Uterus (tissue), 4 donors: ENCODE measurements around the gene TH. TPM values are rescaled to one million over a fixed set of nuclear protein-coding genes. Genes with fewer than 3 reads are reported as not detected.

Source experiments
- DNase-seq, 2 donors: peaks; one replicate each; pipeline ENCODE4 v3.0.0-alpha.2; 2019 to 2020
- H3K27ac ChIP-seq, 2 donors: fragments of 200-600 bp; sonication (generic); 1 replicate in 1 of 2; 2 replicates in 1 of 2; pipeline ENCODE4 v1.5.1; 2016 to 2018
- H3K27me3 ChIP-seq, 2 donors: fragments of 200-600 bp; sonication (generic); one replicate each; pipeline ENCODE4 v1.5.1; 2018 to 2019; ENCODE audit warnings: control low read depth in 1 of 2
- H3K36me3 ChIP-seq, 2 donors: fragments of 200-600 bp; sonication (generic); one replicate each; pipeline ENCODE4 v1.5.1; 2019; ENCODE audit warnings: control low read depth in 1 of 2
- H3K4me1 ChIP-seq, 2 donors: fragments of 200-600 bp; sonication (generic); one replicate each; pipeline ENCODE4 v1.5.1; 2018 to 2019; ENCODE audit warnings: control low read depth in 1 of 2
- H3K4me3 ChIP-seq, 2 donors: fragments of 200-600 bp; sonication (generic); 1 replicate in 1 of 2; 2 replicates in 1 of 2; pipeline ENCODE4 v1.5.1; 2018 to 2019; ENCODE audit warnings: mild to moderate bottlenecking in 1 of 2
- H3K9me3 ChIP-seq, 2 donors: fragments of 200-600 bp; sonication (generic); one replicate each; pipeline ENCODE4 v1.5.1; 2019; ENCODE audit warnings: control low read depth in 1 of 2
- CTCF ChIP-seq, 4 experiments: fragments of 200-600 bp in 2 of 4; fragments of 450-650 bp in 2 of 4; sonication (generic) in 2 of 4; IDR thresholded peaks; one replicate each; pipeline ENCODE4 v1.5.1; 2016 to 2019; ENCODE audit warnings: antibody characterized with exemption in 4 of 4, mild to moderate bottlenecking in 2 of 4, moderate library complexity in 1 of 4
- POLR2A ChIP-seq, 2 donors: fragments of 450-650 bp; IDR thresholded peaks; one replicate each; pipeline ENCODE4 v1.6.1; 2016; ENCODE audit warnings: antibody characterized with exemption in 2 of 2, mild to moderate bottlenecking in 1 of 2, moderate library complexity in 1 of 2
- intact Hi-C: fragments of 100-400 bp; cut with DNase I; formaldehyde crosslinking; loops from one replicate; pipeline ENCODE4 v1.15.1; 2023; ENCODE audit warnings: low total_unique reads
- total RNA-seq, 4 donors: library from RNA; depleted of rRNA in 3 of 4; stranded (reverse); fragments of >200 nt in 3 of 4; gene quantifications; one replicate each; pipeline versions ENCODE4 v1.1.0 to v1.2.4, GENCODE V29; 2014 to 2023
- donor health status: DM: yes; HTN: yes; CAD: no.

Gene TH
- total RNA-seq, 4 donors from 2014 or later, result 0.37 to 1.3 TPM; not detected in 2

GRCh38 chr11:2138068-2138430 is 33.6 kb downstream of the TH start:
- Histone ChIP-seq H3K9me3 (no peaks in the 10 kb centered on the region), H3K27ac (peak overlapping the region in 1 of 2 donors; percentile 56), H3K4me3 (peak overlapping the region in 1 of 2 donors; percentile 35), H3K4me1 (peaks cover 0 to 14% of the 10 kb centered on the region in 2 donors), H3K36me3 (no peaks in the 10 kb centered on the region), H3K27me3 (peaks cover 8 to 27% of the 10 kb centered on the region in 2 donors)
- intact Hi-C loops, result no loop called here
- no peak for TF ChIP-seq POLR2A (IDR thresholded peaks at IDR 0.05)
- TF ChIP-seq CTCF (IDR thresholded peaks at IDR 0.05), result no peak
- DNase-seq, result no peak

DNA sequence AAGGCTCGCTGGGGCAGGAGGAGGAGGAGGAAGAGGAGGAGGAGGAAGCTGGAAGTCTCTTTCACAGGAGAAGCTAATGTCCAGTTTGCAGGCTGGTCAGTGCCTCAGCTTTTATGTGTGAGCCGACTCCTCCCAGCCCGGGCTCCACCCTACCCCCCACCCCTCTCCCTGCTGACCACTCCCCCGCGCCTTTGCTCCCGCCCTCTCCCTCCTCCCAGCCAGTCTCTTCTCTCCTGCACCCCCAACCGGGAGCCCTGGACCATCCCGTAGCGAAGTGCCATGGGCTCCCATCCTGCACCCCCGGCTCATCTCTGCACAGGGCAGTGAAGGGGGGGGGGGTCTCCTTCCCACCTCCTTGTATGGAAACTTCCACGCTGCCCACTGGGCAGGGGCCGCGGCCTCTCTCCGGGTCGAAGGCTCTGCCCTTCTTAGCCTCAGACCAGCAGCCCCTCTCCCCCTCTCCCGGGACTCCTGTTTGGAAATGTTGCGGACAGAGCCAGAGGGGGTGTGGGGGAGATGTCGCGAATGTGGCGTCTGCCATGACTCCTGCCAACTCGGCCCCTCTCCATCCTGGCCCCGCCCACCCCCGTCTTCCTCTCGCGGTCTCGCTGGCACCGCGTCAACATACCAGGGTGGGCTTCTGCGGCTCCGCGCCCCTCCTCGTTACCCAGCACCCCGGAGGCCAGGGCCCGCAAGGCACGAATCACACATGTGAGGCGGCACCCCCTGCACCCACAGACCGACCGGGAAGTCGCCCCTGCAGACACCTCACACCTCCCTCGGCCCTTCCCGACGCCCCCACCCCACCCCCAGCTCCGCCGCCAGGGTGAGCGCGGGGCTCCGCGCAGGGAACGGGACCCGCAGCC is 34.2 kb downstream of the TH start:
- H3K9me3 ChIP-seq, result no peaks in the 10 kb centered on the region
- peaks cover 8 to 21% of the 10 kb centered on the region in 2 donors for H3K27me3 ChIP-seq
- TF ChIP-seq POLR2A (IDR thresholded peaks at IDR 0.05), result no peak
- no peak for TF ChIP-seq CTCF (IDR thresholded peaks at IDR 0.05)
- DNase-seq, result peak; percentile 71 to 72
- peak overlapping the region in 1 of 2 donors; percentile 56 for H3K27ac ChIP-seq
- intact Hi-C loops, result no loop called here
- H3K4me3 ChIP-seq, result peak overlapping the region; percentile 24 to 35
- no peaks in the 10 kb centered on the region for H3K36me3 ChIP-seq
- peaks cover 0 to 14% of the 10 kb centered on the region in 2 donors for H3K4me1 ChIP-seq

GRCh38 chr11:2136952-2137201 is 34.7 kb downstream of the TH start:
- H3K9me3 ChIP-seq, result no peaks in the 10 kb centered on the region
- TF ChIP-seq POLR2A (IDR thresholded peaks at IDR 0.05), result no peak
- no peak for TF ChIP-seq CTCF (IDR thresholded peaks at IDR 0.05)
- no peak for DNase-seq
- H3K27me3 ChIP-seq, result peaks cover 8 to 16% of the 10 kb centered on the region in 2 donors
- H3K27ac ChIP-seq, result no peak overlapping the region
- H3K4me3 ChIP-seq, result no peak overlapping the region
- intact Hi-C loops, result no loop called here
- H3K4me1 ChIP-seq, result peaks cover 0 to 14% of the 10 kb centered on the region in 2 donors
- H3K36me3 ChIP-seq, result no peaks in the 10 kb centered on the region

DNA sequence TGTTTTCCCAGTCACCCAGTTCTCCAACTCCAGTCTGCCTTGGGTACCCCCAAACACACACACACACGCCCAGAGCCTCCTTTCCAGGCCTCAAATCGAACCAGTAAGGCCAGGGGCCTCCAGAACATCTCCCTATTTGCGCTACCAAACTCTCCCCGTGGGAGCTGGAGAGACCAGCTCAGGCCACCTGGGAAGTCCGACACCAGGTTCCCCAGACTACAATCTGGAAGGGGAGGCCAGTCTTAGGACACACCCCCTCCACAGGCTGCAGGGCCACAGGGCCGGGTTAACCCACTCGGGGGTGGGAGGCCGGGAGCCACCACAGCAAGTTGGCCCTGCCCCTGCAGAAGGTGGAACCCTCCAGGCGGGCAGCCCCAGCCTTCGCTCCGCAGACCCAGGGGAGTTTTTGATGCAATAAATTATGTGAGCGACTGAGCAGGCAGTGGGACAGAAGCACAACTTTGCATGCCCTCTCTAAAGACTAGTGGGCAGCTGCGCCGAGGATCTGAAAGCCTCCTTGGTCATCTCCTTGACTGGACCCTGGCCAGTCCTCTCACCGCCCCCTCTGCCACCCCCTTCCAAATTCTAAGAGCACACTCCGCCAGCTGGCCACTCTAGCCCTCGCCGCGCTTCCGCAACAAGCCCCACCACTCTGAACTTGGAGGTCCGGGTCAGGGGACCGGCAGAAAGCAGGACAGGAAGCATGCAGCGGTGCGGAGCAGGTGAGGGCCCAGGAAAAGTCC is 35.2 kb downstream of the TH start:
- peaks cover 8 to 11% of the 10 kb centered on the region in 2 donors for H3K27me3 ChIP-seq
- no peak for TF ChIP-seq CTCF (IDR thresholded peaks at IDR 0.05)
- H3K4me1 ChIP-seq, result peaks cover 0 to 14% of the 10 kb centered on the region in 2 donors
- DNase-seq, result no peak
- intact Hi-C loops, result no loop called here
- no peak overlapping the region for H3K4me3 ChIP-seq
- H3K27ac ChIP-seq, result no peak overlapping the region
- no peaks in the 10 kb centered on the region for H3K9me3 ChIP-seq
- no peaks in the 10 kb centered on the region for H3K36me3 ChIP-seq

DNA sequence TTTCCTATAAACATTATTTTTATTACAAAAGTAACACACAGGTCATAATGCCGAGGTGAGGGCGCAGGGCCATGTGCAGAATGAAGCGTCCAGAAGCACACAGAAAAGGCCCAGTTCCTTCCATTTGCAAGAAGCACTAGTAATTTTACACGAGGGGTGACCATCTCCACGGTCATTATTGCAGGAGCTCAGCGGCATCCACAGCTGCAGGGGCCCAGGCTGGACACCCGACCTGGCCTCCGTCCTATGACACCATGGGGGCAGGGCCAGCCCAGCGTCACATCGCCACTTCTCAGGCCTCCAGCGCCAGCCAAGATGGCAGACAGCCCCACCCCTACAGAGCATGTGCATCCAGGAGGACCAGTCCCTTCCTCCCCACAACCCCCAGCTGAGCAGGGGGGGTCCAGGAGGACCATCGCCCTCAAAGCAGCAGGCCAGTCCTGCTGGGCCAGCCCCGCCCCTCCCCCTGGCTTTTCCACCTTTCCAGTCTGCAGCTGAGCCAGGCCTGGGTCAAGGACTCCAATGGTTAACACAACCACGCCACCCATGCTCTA is 35.9 kb downstream of the TH start:
- peaks cover 0 to 14% of the 10 kb centered on the region in 2 donors for H3K4me1 ChIP-seq
- H3K9me3 ChIP-seq, result no peaks in the 10 kb centered on the region
- H3K4me3 ChIP-seq, result no peak overlapping the region
- peaks cover 5% of the 10 kb centered on the region in 2 donors for H3K27me3 ChIP-seq
- TF ChIP-seq CTCF (IDR thresholded peaks at IDR 0.05) (no peak), POLR2A (IDR thresholded peaks at IDR 0.05) (no peak)
- no peaks in the 10 kb centered on the region for H3K36me3 ChIP-seq
- intact Hi-C loops, result no loop called here
- no peak overlapping the region for H3K27ac ChIP-seq
- no peak for DNase-seq
